ENCODE data around the gene FAM83B.
"Not testable (repeated sequence)": the region's sequence is repeated elsewhere in the genome, so short reads cannot be mapped to it uniquely, and the experiment has no call there.

The FAM83B gene

GRCh38 chr6:54900666-54901065 is 54.1 kb downstream of the FAM83B start:
- DNase-seq, result no peak

- no peak for DNase-seq
These were observed 57.3 kb downstream of the FAM83B start for GRCh38 chr6:54903884-54904283.

GRCh38 chr6:54907355-54907754 is 60.8 kb downstream of the FAM83B start:
- DNase-seq, result no peak

- no peak for DNase-seq
These were observed 62.6 kb downstream of the FAM83B start for GRCh38 chr6:54909184-54909583.

- no peak for DNase-seq
These were observed 63.9 kb downstream of the FAM83B start for GRCh38 chr6:54910431-54910884.

- no peak for DNase-seq
These were observed 64.3 kb downstream of the FAM83B start for GRCh38 chr6:54910921-54911320.

GRCh38 chr6:54913211-54913610 is 66.6 kb downstream of the FAM83B start:
- no peak for DNase-seq

GRCh38 chr6:54916858-54917257 is 70.3 kb downstream of the FAM83B start:
- no peak for DNase-seq

- no peak for DNase-seq
These were observed 74.1 kb downstream of the FAM83B start for GRCh38 chr6:54920628-54921027.

- DNase-seq, result no peak
These were observed 75.3 kb downstream of the FAM83B start for GRCh38 chr6:54921891-54922290.

- DNase-seq, result no peak
These were observed 82.8 kb downstream of the FAM83B start for GRCh38 chr6:54929245-54929909.

GRCh38 chr6:54932622-54933021 is 86.1 kb downstream of the FAM83B start:
- no peak for DNase-seq

GRCh38 chr6:54935739-54936138 is 89.2 kb downstream of the FAM83B start:
- no peak for DNase-seq

- DNase-seq, result no peak
These were observed 90.8 kb downstream of the FAM83B start for GRCh38 chr6:54937371-54937770.

GRCh38 chr6:54957698-54958097 is 111.1 kb downstream of the FAM83B start:
- no peak for DNase-seq

GRCh38 chr6:54958446-54958845 is 111.9 kb downstream of the FAM83B start:
- DNase-seq, result no peak

- no peak for DNase-seq
These were observed 113.2 kb downstream of the FAM83B start for GRCh38 chr6:54959820-54960219.

- DNase-seq, result not testable (repeated sequence)
These were observed 114.8 kb downstream of the FAM83B start for GRCh38 chr6:54961372-54961771.

GRCh38 chr6:54970337-54970736 is 123.8 kb downstream of the FAM83B start:
- DNase-seq, result no peak

GRCh38 chr6:54971825-54972224 is 125.3 kb downstream of the FAM83B start:
- DNase-seq, result no peak

- DNase-seq, result not testable (repeated sequence)
These were observed 132.6 kb downstream of the FAM83B start for GRCh38 chr6:54979161-54979560.

- DNase-seq, result no peak
These were observed 134.1 kb downstream of the FAM83B start for GRCh38 chr6:54980511-54981275.

- DNase-seq, result no peak
These were observed 134.7 kb downstream of the FAM83B start for GRCh38 chr6:54981276-54981609.

- DNase-seq, result no peak
These were observed 135.1 kb downstream of the FAM83B start for GRCh38 chr6:54981647-54982046.

Measured in NCI-H1436 treated with DMSO at 0.1 percent for 48 hours (cell line).